Panc1 (cell line): Measurements from ENCODE around the gene IFI16. TPM values are rescaled to one million over a fixed set of nuclear protein-coding genes. Genes with fewer than 3 reads are reported as not detected.

Source experiments
- ATAC-seq: fragments of 200-7000 bp; cut with Tn5 transposase; 2 replicates; pipeline ENCODE4 v1.9.1; 2020; ENCODE audit warnings: mild to moderate bottlenecking, moderate library complexity
- BruUV-seq: library from RNA; stranded (reverse); fragments of 400-500 nt; replicated peaks from 2 replicates; lab custom pipeline; 2021; lab: Mats Ljungman, UMichigan
- CTCF ChIA-PET: fragments of 300-600 bp; sonication (Branson Sonifier 250); formaldehyde crosslinking; loops from one replicate; lab custom pipeline; 2022; ENCODE audit warnings: antibody characterized with exemption; lab: Charles Lee
- POLR2A ChIA-PET: fragments of 300-600 bp; sonication (Branson Sonifier 250); formaldehyde crosslinking; loops from one replicate; lab custom pipeline; 2022; ENCODE audit warnings: antibody characterized with exemption; lab: Charles Lee
- DNase-seq: peaks from one replicate; pipeline ENCODE4 v3.0.0-alpha.2; 2010; ENCODE audit warnings: low read depth, low spot score
- H3K27ac ChIP-seq: 2 replicates; pipeline ENCODE4 v1.5.1; 2011; ENCODE audit warnings: mild to moderate bottlenecking, low read length, inconsistent platforms
- H3K27me3 ChIP-seq: fragments of 200-500 bp; sonication (Bioruptor generic); 2 replicates; pipeline ENCODE4 v1.6.0; 2014; ENCODE audit warnings: low read length, inconsistent platforms; ENCODE audit not compliant: control insufficient read depth, insufficient read depth
- H3K36me3 ChIP-seq: fragments of 200-500 bp; sonication (Bioruptor generic); 2 replicates; pipeline ENCODE4 v1.5.1; 2014; ENCODE audit warnings: inconsistent platforms, mild to moderate bottlenecking, low read length, moderate library complexity; ENCODE audit not compliant: control insufficient read depth, insufficient read depth
- H3K4me1 ChIP-seq: 2 replicates; pipeline ENCODE4 v1.5.1; 2011; ENCODE audit warnings: inconsistent platforms, mild to moderate bottlenecking, low read length, moderate library complexity; ENCODE audit not compliant: control insufficient read depth, insufficient read depth
- H3K4me3 ChIP-seq, 2 experiments: 2 replicates each; pipeline ENCODE4 v1.5.1; 2011 to 2012; ENCODE audit warnings: low read depth in 2 of 2, low read length in 2 of 2, mild to moderate bottlenecking in 2 of 2, inconsistent platforms in 1 of 2, moderate library complexity in 1 of 2
- H3K9me3 ChIP-seq: fragments of 200-500 bp; sonication (Bioruptor generic); 2 replicates; pipeline ENCODE4 v1.5.1; 2014; ENCODE audit warnings: low read depth, mild to moderate bottlenecking, inconsistent platforms, low read length, moderate library complexity; ENCODE audit not compliant: control insufficient read depth, insufficient read depth
- CTCF ChIP-seq: fragments of 450-650 bp; IDR thresholded peaks from 2 replicates; pipeline ENCODE4 v1.5.1; 2017; ENCODE audit warnings: mild to moderate bottlenecking
- POLR2AphosphoS5 ChIP-seq: IDR thresholded peaks from 2 replicates; pipeline ENCODE4 v1.6.1; 2012; ENCODE audit warnings: mild to moderate bottlenecking, low read depth, low read length, moderate library complexity
- REST ChIP-seq, 2 experiments: IDR thresholded peaks; 2 replicates each; pipeline ENCODE4 v1.6.1; 2011 to 2012; ENCODE audit warnings: low read depth in 2 of 2, control low read depth in 1 of 2, low read length in 1 of 2, mild to moderate bottlenecking in 1 of 2, moderate library complexity in 1 of 2; ENCODE audit not compliant: insufficient read depth in 1 of 2
- SIN3A ChIP-seq: IDR thresholded peaks from 2 replicates; pipeline ENCODE4 v1.6.1; 2012; ENCODE audit warnings: low read depth, mild to moderate bottlenecking, low read length, moderate library complexity, borderline replicate concordance; ENCODE audit not compliant: insufficient read depth
- TCF7L2 ChIP-seq: IDR thresholded peaks from 2 replicates; pipeline ENCODE4 v1.6.1; 2011; ENCODE audit warnings: mild to moderate bottlenecking, low read depth, low read length, inconsistent platforms
- in situ Hi-C: cut with HindIII; loops from 2 replicates; pipeline ENCODE4 v1.10.0; 2016; ENCODE audit warnings: low sequenced_read_pairs, low pct_unique_long_range_greater_than_20kb
- intact Hi-C: fragments of 100-400 bp; cut with micrococcal nuclease; formaldehyde crosslinking; loops from one replicate; pipeline ENCODE4 v1.10.0; 2022; ENCODE audit not compliant: unreplicated experiment
- total RNA-seq: library from RNA; stranded (reverse); gene quantifications from one replicate; pipeline ENCODE4 v1.2.1, GENCODE V29; 2021; ENCODE audit not compliant: unreplicated experiment

IFI16 gene
- total RNA-seq, 1 experiment from 2014 or later, result 0.36 TPM

- no peaks in the 10 kb centered on the region for H3K9me3 ChIP-seq
- ChIA-PET POLR2A (no interaction called here), CTCF (no interaction called here)
- H3K4me3 ChIP-seq, result no peak overlapping the region
- ATAC-seq (no peak), DNase-seq (no peak)
- TF ChIP-seq POLR2AphosphoS5 (no peak), TCF7L2 (no peak), SIN3A (no peak), CTCF (no peak), REST (IDR thresholded peaks at IDR 0.05; ENCODE audit: insufficient read depth in 1 of 2, low read depth in 2 of 2, low read length in 1 of 2) (no peak)
- intact Hi-C loops, result loop anchor here (10.0 kb wide), 2 partner anchors 328 to 1028 kb away; no protein-coding TSS in a partner anchor
- no peaks in the 10 kb centered on the region for H3K36me3 ChIP-seq
- H3K27ac ChIP-seq, result no peak overlapping the region
- no peaks in the 10 kb centered on the region for H3K27me3 ChIP-seq
- BruUV-seq, result no TSS peak
- in situ Hi-C loops, result no loop called here
- no peaks in the 10 kb centered on the region for H3K4me1 ChIP-seq
Measured at GRCh38 chr1:158992787-158993312, 16.9 kb upstream of the IFI16 start.

GRCh38 chr1:158996998-158997397 is 12.7 kb upstream of the IFI16 start:
- ChIA-PET POLR2A (no interaction called here), CTCF (no interaction called here)
- intact Hi-C loops (loop anchor here (1.0 to 10.0 kb wide), 3 partner anchors 332 to 1032 kb away; no protein-coding TSS in a partner anchor), in situ Hi-C loops (no loop called here)
- Histone ChIP-seq H3K4me1 (no peaks in the 10 kb centered on the region), H3K27me3 (peaks cover 7% of the 10 kb centered on the region), H3K36me3 (no peaks in the 10 kb centered on the region), H3K27ac (no peak overlapping the region), H3K9me3 (no peaks in the 10 kb centered on the region), H3K4me3 (no peak overlapping the region)
- no peak for TF ChIP-seq POLR2AphosphoS5
- TF ChIP-seq CTCF, result no peak
- no peak for TF ChIP-seq REST (IDR thresholded peaks at IDR 0.05; ENCODE audit: insufficient read depth in 1 of 2, low read depth in 2 of 2, low read length in 1 of 2)
- no peak for TF ChIP-seq SIN3A
- no peak for TF ChIP-seq TCF7L2
- DNase-seq (no peak), ATAC-seq (no peak)
- BruUV-seq, result no TSS peak
